ENCODE data around the gene CHD3. TPM values are rescaled to one million over a fixed set of nuclear protein-coding genes. Genes with fewer than 3 reads are reported as not detected.

The CHD3 gene
- total and polyA plus RNA-seq, 2 of the 13 experiments (the other 11 are each of a cell fraction or from before 2014, with no cell fraction given) = 2.7 to 3.7 TPM

DNA sequence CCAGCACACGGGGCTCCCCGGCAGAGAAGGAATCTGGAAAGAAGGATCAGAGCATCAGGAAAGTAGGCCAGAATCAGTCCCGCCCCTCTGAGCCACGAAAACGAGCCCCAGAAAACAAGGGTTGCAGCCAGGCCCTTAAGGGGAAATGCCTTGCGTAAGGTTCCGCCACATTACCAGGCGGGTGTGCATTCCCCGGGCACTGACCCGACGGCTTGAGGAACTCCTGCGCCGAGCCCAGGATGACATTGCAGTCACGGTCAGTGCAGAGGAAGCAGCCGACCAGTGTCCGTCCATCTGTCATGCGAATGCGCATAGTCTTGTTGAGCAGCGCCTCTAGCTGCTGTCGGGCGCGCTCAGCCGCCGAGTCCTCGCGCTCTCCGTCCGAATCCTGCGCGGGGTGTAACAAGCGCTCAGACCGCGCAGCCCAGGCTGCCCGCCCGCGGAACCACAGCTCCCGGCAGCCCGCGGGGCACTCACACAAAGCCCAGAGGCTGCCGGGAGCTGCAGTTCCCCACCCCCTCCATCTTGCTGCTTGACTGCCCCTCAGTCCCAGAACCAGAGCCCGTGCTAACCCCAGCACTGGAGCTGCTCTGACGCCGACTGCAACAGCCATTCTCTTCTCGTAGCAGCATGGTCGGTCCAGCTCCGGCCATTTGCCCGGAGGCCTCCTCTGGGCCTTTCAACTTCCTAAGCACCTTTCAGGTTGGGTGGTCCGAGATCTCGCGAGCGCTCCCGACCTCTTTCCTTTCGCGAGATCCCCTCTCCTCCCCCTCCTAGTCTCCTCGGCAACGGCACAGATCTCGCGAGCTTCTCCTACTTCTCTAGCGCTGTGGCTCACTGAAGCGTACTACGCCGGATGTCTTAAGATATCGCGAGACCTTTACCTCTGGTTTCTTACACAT is 31.5 kb upstream of the CHD3 start, which contains the start of gene NAA38 (continued):
- TF ChIP-seq ZSCAN30 (CRISPR knock-in tag; IDR thresholded peaks at IDR 0.05) = no peak
- TF ChIP-seq, protein P1, sequence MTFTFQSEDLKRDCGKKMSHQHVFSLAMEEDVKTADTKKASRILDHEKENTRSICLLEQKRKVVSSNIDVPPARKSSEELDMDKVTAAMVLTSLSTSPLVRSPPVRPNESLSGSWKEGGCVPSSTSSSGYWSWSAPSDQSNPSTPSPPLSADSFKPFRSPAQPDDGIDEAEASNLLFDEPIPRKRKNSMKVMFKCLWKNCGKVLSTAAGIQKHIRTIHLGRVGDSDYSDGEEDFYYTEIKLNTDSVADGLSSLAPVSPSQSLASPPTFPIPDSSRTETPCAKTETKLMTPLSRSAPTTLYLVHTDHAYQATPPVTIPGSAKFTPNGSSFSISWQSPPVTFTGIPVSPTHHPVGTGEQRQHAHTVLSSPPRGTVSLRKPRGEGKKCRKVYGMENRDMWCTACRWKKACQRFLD (CRISPR knock-in tag; IDR thresholded peaks at IDR 0.05; ENCODE audit: borderline replicate concordance) = 0 out of 2 replicates have a peak, but pooled peaks have one; percentile 41
- TF ChIP-seq AKAP8 (CRISPR knock-in tag; IDR thresholded peaks at IDR 0.05) = no peak
- TF ChIP-seq, protein P2, sequence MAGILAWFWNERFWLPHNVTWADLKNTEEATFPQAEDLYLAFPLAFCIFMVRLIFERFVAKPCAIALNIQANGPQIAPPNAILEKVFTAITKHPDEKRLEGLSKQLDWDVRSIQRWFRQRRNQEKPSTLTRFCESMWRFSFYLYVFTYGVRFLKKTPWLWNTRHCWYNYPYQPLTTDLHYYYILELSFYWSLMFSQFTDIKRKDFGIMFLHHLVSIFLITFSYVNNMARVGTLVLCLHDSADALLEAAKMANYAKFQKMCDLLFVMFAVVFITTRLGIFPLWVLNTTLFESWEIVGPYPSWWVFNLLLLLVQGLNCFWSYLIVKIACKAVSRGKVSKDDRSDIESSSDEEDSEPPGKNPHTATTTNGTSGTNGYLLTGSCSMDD (CRISPR knock-in tag; IDR thresholded peaks at IDR 0.05) = 0 out of 2 replicates have a peak, but pooled peaks have one; percentile 64
- TF ChIP-seq, protein P3, sequence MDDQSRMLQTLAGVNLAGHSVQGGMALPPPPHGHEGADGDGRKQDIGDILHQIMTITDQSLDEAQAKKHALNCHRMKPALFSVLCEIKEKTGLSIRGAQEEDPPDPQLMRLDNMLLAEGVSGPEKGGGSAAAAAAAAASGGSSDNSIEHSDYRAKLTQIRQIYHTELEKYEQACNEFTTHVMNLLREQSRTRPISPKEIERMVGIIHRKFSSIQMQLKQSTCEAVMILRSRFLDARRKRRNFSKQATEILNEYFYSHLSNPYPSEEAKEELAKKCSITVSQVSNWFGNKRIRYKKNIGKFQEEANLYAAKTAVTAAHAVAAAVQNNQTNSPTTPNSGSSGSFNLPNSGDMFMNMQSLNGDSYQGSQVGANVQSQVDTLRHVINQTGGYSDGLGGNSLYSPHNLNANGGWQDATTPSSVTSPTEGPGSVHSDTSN (CRISPR knock-in tag; IDR thresholded peaks at IDR 0.05; ENCODE audit: borderline replicate concordance) = no peak
- TF ChIP-seq, protein P4, sequence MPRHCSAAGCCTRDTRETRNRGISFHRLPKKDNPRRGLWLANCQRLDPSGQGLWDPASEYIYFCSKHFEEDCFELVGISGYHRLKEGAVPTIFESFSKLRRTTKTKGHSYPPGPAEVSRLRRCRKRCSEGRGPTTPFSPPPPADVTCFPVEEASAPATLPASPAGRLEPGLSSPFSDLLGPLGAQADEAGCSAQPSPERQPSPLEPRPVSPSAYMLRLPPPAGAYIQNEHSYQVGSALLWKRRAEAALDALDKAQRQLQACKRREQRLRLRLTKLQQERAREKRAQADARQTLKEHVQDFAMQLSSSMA (CRISPR knock-in tag; IDR thresholded peaks at IDR 0.05) = no peak
- TF ChIP-seq STAG1 (CRISPR knock-in tag; IDR thresholded peaks at IDR 0.05) = peak; percentile 77
- no peak for TF ChIP-seq NFYB (CRISPR knock-in tag; IDR thresholded peaks at IDR 0.05)
- TF ChIP-seq ZBTB8A (CRISPR knock-in tag; IDR thresholded peaks at IDR 0.05; ENCODE audit: borderline replicate concordance, low read depth) = no peak
- TF ChIP-seq, protein P5, sequence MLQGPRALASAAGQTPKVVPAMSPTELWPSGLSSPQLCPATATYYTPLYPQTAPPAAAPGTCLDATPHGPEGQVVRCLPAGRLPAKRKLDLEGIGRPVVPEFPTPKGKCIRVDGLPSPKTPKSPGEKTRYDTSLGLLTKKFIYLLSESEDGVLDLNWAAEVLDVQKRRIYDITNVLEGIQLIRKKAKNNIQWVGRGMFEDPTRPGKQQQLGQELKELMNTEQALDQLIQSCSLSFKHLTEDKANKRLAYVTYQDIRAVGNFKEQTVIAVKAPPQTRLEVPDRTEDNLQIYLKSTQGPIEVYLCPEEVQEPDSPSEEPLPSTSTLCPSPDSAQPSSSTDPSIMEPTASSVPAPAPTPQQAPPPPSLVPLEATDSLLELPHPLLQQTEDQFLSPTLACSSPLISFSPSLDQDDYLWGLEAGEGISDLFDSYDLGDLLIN (CRISPR knock-in tag; IDR thresholded peaks at IDR 0.05; ENCODE audit: borderline replicate concordance) = 0 out of 2 replicates have a peak, but pooled peaks have one; percentile 52
- TF ChIP-seq MIXL1 (CRISPR knock-in tag; IDR thresholded peaks at IDR 0.05) = 0 out of 2 replicates have a peak, but pooled peaks have one; percentile 10
- TF ChIP-seq, protein P6, sequence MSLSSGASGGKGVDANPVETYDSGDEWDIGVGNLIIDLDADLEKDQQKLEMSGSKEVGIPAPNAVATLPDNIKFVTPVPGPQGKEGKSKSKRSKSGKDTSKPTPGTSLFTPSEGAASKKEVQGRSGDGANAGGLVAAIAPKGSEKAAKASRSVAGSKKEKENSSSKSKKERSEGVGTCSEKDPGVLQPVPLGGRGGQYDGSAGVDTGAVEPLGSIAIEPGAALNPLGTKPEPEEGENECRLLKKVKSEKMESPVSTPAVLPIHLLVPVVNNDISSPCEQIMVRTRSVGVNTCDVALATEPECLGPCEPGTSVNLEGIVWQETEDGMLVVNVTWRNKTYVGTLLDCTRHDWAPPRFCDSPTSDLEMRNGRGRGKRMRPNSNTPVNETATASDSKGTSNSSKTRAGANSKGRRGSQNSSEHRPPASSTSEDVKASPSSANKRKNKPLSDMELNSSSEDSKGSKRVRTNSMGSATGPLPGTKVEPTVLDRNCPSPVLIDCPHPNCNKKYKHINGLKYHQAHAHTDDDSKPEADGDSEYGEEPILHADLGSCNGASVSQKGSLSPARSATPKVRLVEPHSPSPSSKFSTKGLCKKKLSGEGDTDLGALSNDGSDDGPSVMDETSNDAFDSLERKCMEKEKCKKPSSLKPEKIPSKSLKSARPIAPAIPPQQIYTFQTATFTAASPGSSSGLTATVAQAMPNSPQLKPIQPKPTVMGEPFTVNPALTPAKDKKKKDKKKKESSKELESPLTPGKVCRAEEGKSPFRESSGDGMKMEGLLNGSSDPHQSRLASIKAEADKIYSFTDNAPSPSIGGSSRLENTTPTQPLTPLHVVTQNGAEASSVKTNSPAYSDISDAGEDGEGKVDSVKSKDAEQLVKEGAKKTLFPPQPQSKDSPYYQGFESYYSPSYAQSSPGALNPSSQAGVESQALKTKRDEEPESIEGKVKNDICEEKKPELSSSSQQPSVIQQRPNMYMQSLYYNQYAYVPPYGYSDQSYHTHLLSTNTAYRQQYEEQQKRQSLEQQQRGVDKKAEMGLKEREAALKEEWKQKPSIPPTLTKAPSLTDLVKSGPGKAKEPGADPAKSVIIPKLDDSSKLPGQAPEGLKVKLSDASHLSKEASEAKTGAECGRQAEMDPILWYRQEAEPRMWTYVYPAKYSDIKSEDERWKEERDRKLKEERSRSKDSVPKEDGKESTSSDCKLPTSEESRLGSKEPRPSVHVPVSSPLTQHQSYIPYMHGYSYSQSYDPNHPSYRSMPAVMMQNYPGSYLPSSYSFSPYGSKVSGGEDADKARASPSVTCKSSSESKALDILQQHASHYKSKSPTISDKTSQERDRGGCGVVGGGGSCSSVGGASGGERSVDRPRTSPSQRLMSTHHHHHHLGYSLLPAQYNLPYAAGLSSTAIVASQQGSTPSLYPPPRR (CRISPR knock-in tag; IDR thresholded peaks at IDR 0.05; ENCODE audit: borderline replicate concordance) = peak; percentile 41; the same call in 1 of the 2 replicates
- TF ChIP-seq LCORL (IDR thresholded peaks at IDR 0.05) = no peak
- peak; percentile 54; the same call in 1 of the 2 replicates for TF ChIP-seq LCORL (CRISPR knock-in tag; IDR thresholded peaks at IDR 0.05)
- TF ChIP-seq NFE2 (CRISPR knock-in tag; IDR thresholded peaks at IDR 0.05) = no peak
- no peak for TF ChIP-seq GTF3A (CRISPR knock-in tag; conservative IDR thresholded peaks at IDR 0.05)
